Activated CD4-positive, alpha-beta memory T cell treated with anti-CD3 and anti-CD28 coated beads for 36 hours (primary cell): ENCODE data around the gene NAV2. TPM values are rescaled to one million over a fixed set of nuclear protein-coding genes. Genes with fewer than 3 reads are reported as not detected.
"Not testable (repeated sequence)": the region's sequence is repeated elsewhere in the genome, so short reads cannot be mapped to it uniquely, and the experiment has no call there.

Source experiments
- CTCF ChIA-PET: fragments of 350-600 bp; sonication (Branson Sonifier 250); formaldehyde crosslinking; loops from one replicate; lab custom pipeline; 2021; ENCODE audit warnings: antibody characterized with exemption, inconsistent platforms; lab: Charles Lee
- POLR2A ChIA-PET: fragments of 350-600 bp; sonication (Branson Sonifier 250); formaldehyde crosslinking; loops from one replicate; lab custom pipeline; 2021; ENCODE audit warnings: antibody characterized with exemption; lab: Charles Lee
- DNase-seq: peaks from one replicate; pipeline ENCODE4 v3.0.0-alpha.2; 2020
- H3K27ac Mint-ChIP-seq: one replicate; pipeline ENCODE4 v1.8.0; 2021; ENCODE audit warnings: mixed read lengths
- H3K27me3 Mint-ChIP-seq: one replicate; pipeline ENCODE4 v1.8.0; 2021; ENCODE audit warnings: mixed read lengths
- H3K36me3 Mint-ChIP-seq: one replicate; pipeline ENCODE4 v1.8.0; 2021; ENCODE audit warnings: mixed read lengths
- H3K4me1 Mint-ChIP-seq: one replicate; pipeline ENCODE4 v1.8.0; 2021; ENCODE audit warnings: low read depth, mixed read lengths
- H3K4me3 Mint-ChIP-seq: one replicate; pipeline ENCODE4 v1.8.0; 2021; ENCODE audit warnings: mild to moderate bottlenecking, mixed read lengths
- H3K9me3 Mint-ChIP-seq: one replicate; pipeline ENCODE4 v1.8.0; 2021; ENCODE audit warnings: mixed read lengths
- intact Hi-C: fragments of 100-400 bp; cut with micrococcal nuclease; formaldehyde crosslinking; loops from one replicate; pipeline ENCODE4 v1.15.1; 2023
- total RNA-seq, 2 experiments: library from RNA; stranded (reverse); gene quantifications; one replicate each; pipeline ENCODE4 v1.2.3, GENCODE V29; 2021

The NAV2 gene
- total RNA-seq, 2 experiments from 2014 or later = 0.75 to 0.86 TPM

DNA sequence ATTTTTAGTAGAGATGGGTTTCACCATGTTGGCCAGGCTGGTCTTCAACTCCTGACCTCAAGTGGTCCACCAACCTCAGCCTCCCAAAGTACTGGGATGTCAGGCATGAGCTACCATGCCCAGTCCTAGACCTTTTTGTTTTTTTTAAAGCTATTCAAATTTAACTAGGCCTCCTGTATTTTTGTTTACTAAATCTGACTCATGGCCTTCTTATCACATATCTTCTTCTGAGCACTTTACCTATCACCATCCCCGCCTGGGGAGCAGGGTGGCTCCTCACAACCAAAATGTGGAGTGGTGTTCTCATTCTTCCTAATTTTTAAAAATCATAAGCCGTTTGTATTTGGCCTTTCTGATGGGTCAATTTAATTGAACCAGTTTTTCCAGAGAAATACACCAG lies 355.0 kb downstream of the NAV2 start:
- Mint-ChIP-seq H3K4me3 (no peak overlapping the region), H3K9me3 (no peaks in the 10 kb centered on the region), H3K36me3 (no peaks in the 10 kb centered on the region), H3K27ac (no peak overlapping the region), H3K27me3 (no peaks in the 10 kb centered on the region), H3K4me1 (no peaks in the 10 kb centered on the region)
- POLR2A ChIA-PET = no interaction called here
- intact Hi-C loops = no loop called here
- CTCF ChIA-PET = no interaction called here
- no peak for DNase-seq

DNA sequence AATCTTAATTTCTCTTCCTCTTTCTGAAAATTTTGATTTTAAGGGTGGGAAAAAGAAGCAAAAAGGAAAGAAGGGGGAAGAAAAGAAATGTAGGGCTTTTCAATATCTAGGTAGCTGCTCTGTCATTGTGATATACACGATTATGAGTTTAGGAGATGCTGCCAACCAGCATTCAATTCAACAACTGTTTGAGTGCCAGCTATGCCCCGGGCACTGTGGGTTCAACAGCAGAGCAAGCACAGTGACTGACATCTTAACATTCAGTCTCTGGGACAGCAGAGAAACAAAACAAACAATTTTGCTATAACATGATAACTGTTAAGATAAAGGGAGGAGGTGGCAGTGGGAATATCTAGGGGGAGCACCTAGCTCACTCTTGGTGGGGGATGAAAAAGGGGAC lies 356.1 kb downstream of the NAV2 start:
- POLR2A ChIA-PET = no interaction called here
- intact Hi-C loops = no loop called here
- H3K36me3 Mint-ChIP-seq = no peaks in the 10 kb centered on the region
- H3K27me3 Mint-ChIP-seq = no peaks in the 10 kb centered on the region
- no peak overlapping the region for H3K4me3 Mint-ChIP-seq
- H3K4me1 Mint-ChIP-seq = no peaks in the 10 kb centered on the region
- no peak overlapping the region for H3K27ac Mint-ChIP-seq
- H3K9me3 Mint-ChIP-seq = no peaks in the 10 kb centered on the region
- no peak for DNase-seq
- CTCF ChIA-PET = no interaction called here

GRCh38 chr11:20070459-20070858 lies 357.8 kb downstream of the NAV2 start:
- DNase-seq = no peak
- no peaks in the 10 kb centered on the region for H3K4me1 Mint-ChIP-seq

DNA sequence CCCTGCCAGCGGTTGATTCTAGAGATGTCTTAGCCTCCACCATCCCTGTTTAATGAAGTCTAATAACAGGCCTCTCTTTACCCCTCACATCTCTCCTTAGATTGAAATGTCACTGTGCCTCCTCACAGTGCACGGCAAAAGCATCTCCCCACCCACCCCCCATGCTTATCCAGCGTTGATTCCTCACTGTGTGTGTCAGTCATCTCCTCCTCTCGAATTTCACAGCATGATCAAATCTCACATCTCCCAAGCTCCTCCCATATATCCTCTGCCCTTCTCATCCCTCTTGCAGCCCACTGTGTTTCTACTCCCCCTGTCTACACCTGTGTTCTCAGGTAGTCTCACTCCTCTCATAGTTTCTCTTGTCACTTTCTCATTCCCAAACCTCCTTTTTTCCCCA lies 363.0 kb downstream of the NAV2 start:
- H3K4me1 Mint-ChIP-seq = no peaks in the 10 kb centered on the region
- ChIA-PET CTCF (no interaction called here), POLR2A (no interaction called here)
- H3K36me3 Mint-ChIP-seq = no peaks in the 10 kb centered on the region
- no peak for DNase-seq
- H3K9me3 Mint-ChIP-seq = no peaks in the 10 kb centered on the region
- no peak overlapping the region for H3K4me3 Mint-ChIP-seq
- no peaks in the 10 kb centered on the region for H3K27me3 Mint-ChIP-seq
- intact Hi-C loops = no loop called here
- H3K27ac Mint-ChIP-seq = no peak overlapping the region

More at GRCh38 chr11:20070459-20070858, 357.8 kb downstream of the NAV2 start:
- Mint-ChIP-seq H3K4me3 (no peak overlapping the region), H3K9me3 (no peaks in the 10 kb centered on the region), H3K27me3 (no peaks in the 10 kb centered on the region), H3K27ac (no peak overlapping the region), H3K36me3 (no peaks in the 10 kb centered on the region)
- intact Hi-C loops = no loop called here
- POLR2A ChIA-PET = no interaction called here
- CTCF ChIA-PET = no interaction called here

- Mint-ChIP-seq H3K4me3 (no peak overlapping the region), H3K27me3 (no peaks in the 10 kb centered on the region), H3K36me3 (no peaks in the 10 kb centered on the region), H3K27ac (no peak overlapping the region), H3K4me1 (no peaks in the 10 kb centered on the region), H3K9me3 (no peaks in the 10 kb centered on the region)
- POLR2A ChIA-PET = no interaction called here
- intact Hi-C loops = no loop called here
- CTCF ChIA-PET = interaction anchor here (1.2 kb wide), 1 partner anchor 15 kb away, joined by 3 read pairs; no protein-coding TSS in a partner anchor
- no peak for DNase-seq
These were observed 366.2 kb downstream of the NAV2 start for GRCh38 chr11:20078846-20079245.

DNA sequence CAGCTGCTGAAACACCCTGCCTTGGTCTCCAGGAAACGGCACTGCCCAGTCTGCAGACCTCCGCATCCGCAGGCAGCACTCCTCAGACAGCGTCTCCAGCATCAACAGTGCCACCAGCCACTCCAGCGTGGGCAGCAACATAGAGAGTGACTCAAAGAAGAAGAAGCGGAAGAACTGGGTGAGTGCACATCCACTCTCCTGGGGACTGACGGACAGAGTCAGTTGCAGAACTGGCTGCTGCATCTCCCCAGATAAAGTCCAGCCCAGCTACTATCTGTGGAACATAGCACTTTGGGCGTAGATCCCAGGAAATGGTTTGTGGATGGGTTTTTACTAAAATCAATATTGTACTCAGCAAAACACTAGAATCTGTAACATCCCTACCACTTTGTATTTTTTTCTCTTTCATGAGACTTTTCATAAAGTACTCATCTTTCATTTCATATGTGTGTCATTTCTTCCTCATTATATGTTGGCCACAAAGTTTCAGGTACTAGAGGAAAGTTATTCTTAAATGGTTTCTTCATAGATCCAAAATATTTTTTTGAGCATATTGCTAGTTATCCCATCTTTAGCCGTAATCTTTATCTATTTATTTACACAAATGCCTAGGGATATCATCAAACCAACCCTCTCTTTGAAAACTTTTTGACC lies 367.5 kb downstream of the NAV2 start:
- Mint-ChIP-seq H3K27ac (no peak overlapping the region), H3K27me3 (no peaks in the 10 kb centered on the region), H3K4me3 (no peak overlapping the region), H3K36me3 (no peaks in the 10 kb centered on the region), H3K9me3 (no peaks in the 10 kb centered on the region), H3K4me1 (no peaks in the 10 kb centered on the region)
- intact Hi-C loops = no loop called here
- ChIA-PET POLR2A (no interaction called here), CTCF (no interaction called here)
- DNase-seq = no peak

DNA sequence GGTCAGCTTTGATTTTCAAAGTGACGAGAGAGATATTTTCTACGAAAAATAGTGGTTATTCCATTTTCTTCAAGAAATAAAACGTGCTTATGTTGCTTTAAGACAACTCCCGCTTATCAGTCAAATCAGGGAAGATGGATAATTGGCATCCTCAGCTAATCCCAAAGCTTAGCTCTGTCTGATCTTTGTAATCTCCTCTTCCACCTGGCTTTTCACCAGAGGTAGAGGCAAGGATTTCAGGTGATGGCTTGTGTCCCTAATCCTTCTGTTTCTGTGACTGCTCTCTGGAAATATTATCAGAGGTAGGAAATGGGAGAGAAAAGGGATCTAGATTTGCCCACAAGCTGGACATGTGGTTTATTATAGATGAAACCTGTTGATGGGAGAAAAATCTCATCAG lies 368.7 kb downstream of the NAV2 start:
- H3K36me3 Mint-ChIP-seq = no peaks in the 10 kb centered on the region
- H3K27me3 Mint-ChIP-seq = no peaks in the 10 kb centered on the region
- POLR2A ChIA-PET = no interaction called here
- H3K4me1 Mint-ChIP-seq = no peaks in the 10 kb centered on the region
- H3K4me3 Mint-ChIP-seq = no peak overlapping the region
- intact Hi-C loops = no loop called here
- CTCF ChIA-PET = no interaction called here
- no peaks in the 10 kb centered on the region for H3K9me3 Mint-ChIP-seq
- no peak overlapping the region for H3K27ac Mint-ChIP-seq
- DNase-seq = no peak

GRCh38 chr11:20083877-20084276 lies 371.2 kb downstream of the NAV2 start:
- intact Hi-C loops, H3K27ac Mint-ChIP-seq, H3K27me3 Mint-ChIP-seq, H3K9me3 Mint-ChIP-seq, DNase-seq, H3K4me1 Mint-ChIP-seq, CTCF ChIA-PET, H3K4me3 Mint-ChIP-seq, POLR2A ChIA-PET, H3K36me3 Mint-ChIP-seq: not testable (repeated sequence)

DNA sequence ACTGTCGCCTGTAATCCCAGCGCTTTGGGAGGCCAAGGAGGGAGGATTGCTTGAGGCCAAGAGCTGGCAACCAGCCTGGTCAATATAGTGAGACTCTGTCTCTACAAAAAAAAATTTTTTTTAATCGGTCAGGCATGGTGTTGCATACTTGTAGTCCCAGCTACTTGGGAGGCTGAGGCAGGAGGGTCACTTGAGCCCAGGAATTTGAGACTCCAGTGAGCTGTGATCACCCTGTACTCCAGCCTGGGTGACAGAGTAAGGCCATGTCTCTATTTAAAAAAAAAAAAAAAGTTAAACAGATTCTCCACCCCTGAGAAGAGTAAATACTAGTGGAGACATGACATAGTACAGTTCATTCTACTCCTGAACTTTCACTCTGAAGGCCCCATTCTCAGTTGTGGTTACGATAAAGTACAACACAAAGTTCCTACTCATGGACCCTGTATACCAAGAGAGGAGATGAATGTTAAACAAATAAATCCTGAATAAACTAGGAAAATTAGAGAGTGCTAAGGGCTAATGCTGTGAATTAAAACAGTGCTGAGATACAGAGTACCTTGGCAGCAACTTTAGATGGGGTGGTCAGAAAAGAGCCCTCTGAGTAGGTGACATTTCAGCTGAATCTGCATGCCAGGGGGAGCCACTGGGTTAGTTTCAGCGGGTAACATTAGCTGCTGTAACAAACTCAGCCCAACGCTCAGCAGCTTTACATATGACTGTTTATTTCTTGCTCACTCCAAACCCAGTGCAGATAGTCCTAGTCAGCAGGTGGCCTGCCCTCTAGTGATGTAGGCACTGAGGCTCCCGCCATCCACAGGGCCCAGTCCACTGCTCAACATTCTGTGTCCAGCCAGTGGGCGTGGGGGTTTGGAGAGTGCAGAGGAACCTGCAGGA lies 372.5 kb downstream of the NAV2 start:
- no peaks in the 10 kb centered on the region for H3K9me3 Mint-ChIP-seq
- no peaks in the 10 kb centered on the region for H3K36me3 Mint-ChIP-seq
- no peaks in the 10 kb centered on the region for H3K4me1 Mint-ChIP-seq
- intact Hi-C loops = no loop called here
- no peak overlapping the region for H3K27ac Mint-ChIP-seq
- ChIA-PET CTCF (no interaction called here), POLR2A (no interaction called here)
- H3K27me3 Mint-ChIP-seq = no peaks in the 10 kb centered on the region
- no peak overlapping the region for H3K4me3 Mint-ChIP-seq
- no peak for DNase-seq

DNA sequence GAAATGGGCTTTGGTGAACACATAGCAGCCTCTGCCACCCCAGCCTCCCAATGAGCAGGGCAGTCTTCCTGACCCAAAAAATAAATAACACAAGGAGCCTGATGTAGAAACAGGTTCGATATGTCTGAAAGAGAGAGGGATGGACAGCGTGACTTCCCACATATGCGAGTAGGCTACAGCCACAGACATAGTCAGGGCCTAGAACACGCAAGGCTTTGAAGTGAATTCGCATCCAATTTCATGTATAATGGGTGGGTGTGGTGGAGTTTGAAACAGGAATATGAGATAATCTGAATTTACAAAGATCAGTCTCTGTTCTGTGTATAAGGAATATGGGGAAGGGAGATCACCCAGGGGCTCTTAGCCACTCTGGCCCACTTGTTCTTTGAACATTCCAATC lies 373.3 kb downstream of the NAV2 start:
- H3K4me3 Mint-ChIP-seq = no peak overlapping the region
- no peaks in the 10 kb centered on the region for H3K4me1 Mint-ChIP-seq
- no peak for DNase-seq
- no peak overlapping the region for H3K27ac Mint-ChIP-seq
- H3K27me3 Mint-ChIP-seq = no peaks in the 10 kb centered on the region
- no peaks in the 10 kb centered on the region for H3K9me3 Mint-ChIP-seq
- intact Hi-C loops = no loop called here
- ChIA-PET CTCF (no interaction called here), POLR2A (no interaction called here)
- H3K36me3 Mint-ChIP-seq = no peaks in the 10 kb centered on the region

DNA sequence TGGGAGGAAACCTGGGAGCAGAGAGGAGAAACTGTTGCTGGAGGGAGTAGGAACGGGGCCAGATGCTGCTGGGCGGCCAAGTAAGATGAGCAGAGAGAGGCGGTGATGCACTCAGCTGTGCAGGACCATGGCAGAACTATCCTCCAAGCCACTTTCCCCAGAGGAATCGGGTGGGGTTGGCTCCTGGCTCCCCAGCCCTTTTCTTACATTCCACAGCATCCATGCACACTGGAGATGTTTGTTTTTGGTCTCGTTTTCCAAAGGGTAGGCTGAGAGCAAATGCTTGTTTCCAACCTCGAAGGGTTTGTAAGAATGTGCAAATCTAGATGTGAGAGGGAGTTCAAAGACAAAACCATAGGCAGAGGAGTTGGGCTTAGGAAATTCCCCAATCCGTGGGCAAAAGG lies 374.5 kb downstream of the NAV2 start:
- no peak for DNase-seq
- Mint-ChIP-seq H3K27ac (no peak overlapping the region), H3K27me3 (no peaks in the 10 kb centered on the region), H3K4me1 (no peaks in the 10 kb centered on the region), H3K36me3 (no peaks in the 10 kb centered on the region), H3K9me3 (no peaks in the 10 kb centered on the region), H3K4me3 (no peak overlapping the region)
- CTCF ChIA-PET = no interaction called here
- POLR2A ChIA-PET = no interaction called here
- intact Hi-C loops = no loop called here

DNA sequence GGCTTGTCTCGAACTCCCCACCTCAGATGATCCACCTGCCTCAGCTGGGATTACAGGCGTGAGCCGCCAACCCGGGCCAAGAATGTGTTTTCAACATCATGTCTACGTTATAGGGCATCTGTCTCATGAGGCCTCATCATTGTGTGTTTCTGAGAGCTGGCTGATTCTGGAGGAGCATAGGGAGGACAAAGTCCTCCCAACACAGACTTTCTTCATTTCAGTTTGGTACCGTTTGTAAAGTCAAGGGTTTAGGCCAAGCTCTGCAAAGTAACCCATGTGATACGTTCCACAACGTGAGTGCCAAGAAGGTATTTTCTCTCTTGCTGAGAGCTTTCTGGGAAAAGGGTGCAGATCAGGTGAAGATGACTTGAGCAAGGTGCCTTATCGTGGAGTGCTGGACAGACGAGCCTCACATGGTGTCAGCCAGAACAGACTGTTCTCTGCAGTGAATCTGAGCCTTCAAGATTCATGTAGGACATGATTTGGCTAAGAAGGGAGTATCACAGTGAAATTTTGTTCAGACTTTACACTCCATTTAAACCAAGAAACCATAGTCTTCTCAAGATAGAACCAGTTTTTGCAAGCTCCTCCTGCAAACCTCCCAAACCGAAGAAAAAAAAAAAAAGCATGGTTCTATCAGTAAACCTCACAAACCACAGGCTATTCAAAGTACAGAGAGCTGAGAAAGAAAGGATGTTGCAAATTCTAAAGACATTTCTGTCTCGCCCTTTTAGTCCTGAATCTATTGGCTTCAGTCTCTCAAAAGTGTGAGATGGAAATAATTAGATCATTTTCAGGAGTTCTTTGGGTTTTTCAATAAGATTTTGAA lies 376.0 kb downstream of the NAV2 start:
- no peak for DNase-seq
- Mint-ChIP-seq H3K9me3 (no peaks in the 10 kb centered on the region), H3K4me1 (no peaks in the 10 kb centered on the region), H3K4me3 (no peak overlapping the region), H3K27ac (no peak overlapping the region), H3K27me3 (no peaks in the 10 kb centered on the region), H3K36me3 (no peaks in the 10 kb centered on the region)
- intact Hi-C loops = no loop called here
- ChIA-PET POLR2A (no interaction called here), CTCF (no interaction called here)
